Activated CD8-positive, alpha-beta T cell treated with anti-CD3 and anti-CD28 coated beads, Interleukin-2, amount 10 ng/mL, durations not matched to agents 7 days and 5 days (primary cell): ENCODE results near the gene KIAA1958. TPM values are rescaled to one million over a fixed set of nuclear protein-coding genes. Genes with fewer than 3 reads are reported as not detected.

Experiments
- ATAC-seq: fragments of 150-1000 bp; cut with Tn5 transposase; one replicate; pipeline ENCODE4 v1.10.0; 2021; ENCODE audit warnings: moderate library complexity
- CTCF ChIA-PET: fragments of 350-600 bp; sonication (Branson Sonifier 250); formaldehyde crosslinking; loops from one replicate; lab custom pipeline; 2021; ENCODE audit warnings: antibody characterized with exemption; lab: Charles Lee
- POLR2A ChIA-PET: fragments of 350-600 bp; sonication (Branson Sonifier 250); formaldehyde crosslinking; loops from one replicate; lab custom pipeline; 2021; ENCODE audit warnings: antibody characterized with exemption; lab: Charles Lee
- DNase-seq: peaks from one replicate; pipeline ENCODE4 v3.0.0-alpha.2; 2020
- H3K27ac Mint-ChIP-seq: one replicate; pipeline ENCODE4 v1.8.0; 2021; ENCODE audit warnings: mild to moderate bottlenecking, mixed read lengths
- H3K27me3 Mint-ChIP-seq: one replicate; pipeline ENCODE4 v1.8.0; 2021; ENCODE audit warnings: low read depth, mixed read lengths
- H3K36me3 Mint-ChIP-seq: one replicate; pipeline ENCODE4 v1.8.0; 2021; ENCODE audit warnings: low read depth, mixed read lengths
- H3K4me1 Mint-ChIP-seq: one replicate; pipeline ENCODE4 v1.8.0; 2021; ENCODE audit warnings: low read depth, mixed read lengths
- H3K4me3 Mint-ChIP-seq: one replicate; pipeline ENCODE4 v1.8.0; 2021; ENCODE audit warnings: mild to moderate bottlenecking, mixed read lengths
- H3K9me3 Mint-ChIP-seq: one replicate; pipeline ENCODE4 v1.8.0; 2022; ENCODE audit warnings: mixed read lengths; ENCODE audit not compliant: insufficient read depth
- total RNA-seq, 2 experiments: library from RNA; stranded (reverse); gene quantifications; one replicate each; pipeline ENCODE4 v1.2.3, GENCODE V29; 2021

KIAA1958 gene
- total RNA-seq, 2 experiments from 2014 or later, result 11.1 to 11.5 TPM

DNA sequence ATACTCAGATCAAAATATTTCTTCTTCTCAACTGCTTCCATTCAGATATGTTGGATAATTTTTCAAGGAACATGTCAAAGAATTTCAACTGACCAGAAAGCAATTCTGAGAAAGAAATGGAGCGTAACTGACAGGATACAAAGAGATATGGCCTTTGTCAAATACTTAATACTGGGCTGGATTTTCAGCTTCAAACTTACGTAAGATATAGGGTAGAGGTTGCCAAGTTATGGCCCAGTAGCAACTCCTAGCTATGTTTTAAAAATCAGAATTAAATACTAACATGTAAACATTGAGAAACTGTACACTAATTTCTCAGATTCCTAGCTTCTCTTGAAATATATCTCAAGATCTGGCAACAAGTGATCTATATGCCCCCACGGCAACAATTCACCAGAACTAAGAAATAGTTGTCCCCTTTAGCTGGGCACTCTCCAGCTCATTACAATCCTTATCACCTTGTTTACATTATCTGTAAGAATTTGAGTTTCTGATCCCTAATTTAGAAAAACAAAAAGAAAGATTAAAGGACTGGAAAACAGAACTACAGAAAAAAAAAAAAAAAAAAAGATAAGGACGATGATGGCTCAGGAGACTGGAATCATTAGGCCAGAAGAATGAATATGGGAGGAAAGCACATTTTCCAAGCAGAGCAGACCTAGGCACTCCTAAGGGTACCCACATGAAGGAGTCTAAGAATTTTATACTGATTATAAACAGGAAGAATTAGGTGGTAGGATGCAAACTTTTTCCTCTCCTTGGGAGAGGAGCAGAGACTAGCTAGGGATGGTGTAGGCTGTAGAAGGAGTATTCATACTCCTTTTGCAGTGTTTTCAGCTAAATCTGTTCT lies 208.3 kb downstream of the KIAA1958 start:
- H3K27me3 Mint-ChIP-seq, result no peaks in the 10 kb centered on the region
- H3K9me3 Mint-ChIP-seq, result no peaks in the 10 kb centered on the region
- ChIA-PET CTCF (interaction anchor here (1.6 kb wide), 1 partner anchor 98 kb away, joined by 5 read pairs; no protein-coding TSS in a partner anchor), POLR2A (no interaction called here)
- H3K36me3 Mint-ChIP-seq, result peaks cover 49% of the 10 kb centered on the region
- no peak for DNase-seq
- no peak overlapping the region for H3K27ac Mint-ChIP-seq
- H3K4me3 Mint-ChIP-seq, result no peak overlapping the region
- ATAC-seq, result no peak
- H3K4me1 Mint-ChIP-seq, result peaks cover 26% of the 10 kb centered on the region

DNA sequence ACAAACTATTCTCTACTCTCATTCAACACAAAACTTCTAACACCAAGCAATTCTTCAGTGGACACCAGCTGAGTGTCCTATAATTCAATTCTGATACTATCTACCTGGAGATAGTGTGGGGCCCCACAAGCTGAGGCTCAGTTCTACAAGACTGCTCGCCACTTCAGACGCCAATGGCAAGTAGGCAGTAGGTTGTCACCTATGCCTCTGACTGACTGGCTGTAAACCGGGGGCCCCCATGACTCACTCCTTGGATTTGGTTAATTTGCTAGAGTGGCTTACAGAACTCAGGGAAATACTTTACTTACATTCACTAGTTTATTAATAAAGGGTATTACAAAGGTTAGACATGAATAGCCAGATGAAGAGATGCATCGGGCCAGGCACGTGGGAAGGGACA lies 209.8 kb downstream of the KIAA1958 start:
- no peaks in the 10 kb centered on the region for H3K27me3 Mint-ChIP-seq
- ATAC-seq, result no peak
- peak overlapping the region; percentile 12 for H3K27ac Mint-ChIP-seq
- H3K4me3 Mint-ChIP-seq, result no peak overlapping the region
- DNase-seq, result no peak
- H3K9me3 Mint-ChIP-seq, result no peaks in the 10 kb centered on the region
- H3K36me3 Mint-ChIP-seq, result peaks cover 48% of the 10 kb centered on the region
- CTCF ChIA-PET, result interaction anchor here (1.4 kb wide), 1 partner anchor 21 kb away, joined by 3 read pairs; the partner anchor contains the start of gene INIP
- POLR2A ChIA-PET, result no interaction called here
- peaks cover 25% of the 10 kb centered on the region for H3K4me1 Mint-ChIP-seq

GRCh38 chr9:112699230-112699629 lies 212.6 kb downstream of the KIAA1958 start:
- Mint-ChIP-seq H3K27me3 (no peaks in the 10 kb centered on the region), H3K36me3 (peaks cover 32% of the 10 kb centered on the region), H3K27ac (no peak overlapping the region), H3K9me3 (no peaks in the 10 kb centered on the region), H3K4me1 (peaks cover 25% of the 10 kb centered on the region), H3K4me3 (no peak overlapping the region)
- ATAC-seq (peak; percentile 77), DNase-seq (peak; percentile 60)
- CTCF ChIA-PET, result no interaction called here
- POLR2A ChIA-PET, result no interaction called here

- ATAC-seq (peak; percentile 66), DNase-seq (no peak)
- Mint-ChIP-seq H3K27ac (no peak overlapping the region), H3K4me1 (peaks cover 25% of the 10 kb centered on the region), H3K27me3 (no peaks in the 10 kb centered on the region), H3K4me3 (no peak overlapping the region), H3K36me3 (peaks cover 32% of the 10 kb centered on the region), H3K9me3 (no peaks in the 10 kb centered on the region)
- ChIA-PET CTCF (no interaction called here), POLR2A (interaction anchor here (0.6 kb wide), 1 partner anchor 17 kb away, joined by 3 read pairs; no protein-coding TSS in a partner anchor)
Measured at GRCh38 chr9:112700085-112700484, 213.5 kb downstream of the KIAA1958 start.

DNA sequence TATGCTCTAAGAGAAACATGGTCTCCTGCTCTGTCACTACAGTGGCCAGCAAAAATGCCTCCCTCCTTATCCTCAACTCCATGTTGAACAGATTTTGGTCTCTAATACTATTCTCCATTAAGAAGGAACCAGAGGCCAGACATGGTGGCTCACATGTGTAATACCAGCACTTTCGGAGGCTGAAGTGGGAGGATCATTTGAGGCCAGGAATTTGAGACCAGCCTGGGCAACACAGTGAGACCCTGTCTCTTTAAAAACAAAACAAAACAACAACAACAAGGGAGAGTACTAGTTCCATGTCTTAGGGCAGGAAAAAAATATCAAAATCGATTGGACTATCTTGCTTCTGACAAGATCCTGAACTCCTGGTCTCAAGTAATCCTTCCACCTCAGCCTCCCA lies 216.7 kb downstream of the KIAA1958 start:
- no peak for DNase-seq
- Mint-ChIP-seq H3K27ac (no peak overlapping the region), H3K36me3 (peaks cover 21% of the 10 kb centered on the region), H3K4me3 (no peak overlapping the region), H3K9me3 (no peaks in the 10 kb centered on the region), H3K4me1 (peaks cover 25% of the 10 kb centered on the region), H3K27me3 (no peaks in the 10 kb centered on the region)
- ChIA-PET CTCF (no interaction called here), POLR2A (no interaction called here)
- ATAC-seq, result no peak

DNA sequence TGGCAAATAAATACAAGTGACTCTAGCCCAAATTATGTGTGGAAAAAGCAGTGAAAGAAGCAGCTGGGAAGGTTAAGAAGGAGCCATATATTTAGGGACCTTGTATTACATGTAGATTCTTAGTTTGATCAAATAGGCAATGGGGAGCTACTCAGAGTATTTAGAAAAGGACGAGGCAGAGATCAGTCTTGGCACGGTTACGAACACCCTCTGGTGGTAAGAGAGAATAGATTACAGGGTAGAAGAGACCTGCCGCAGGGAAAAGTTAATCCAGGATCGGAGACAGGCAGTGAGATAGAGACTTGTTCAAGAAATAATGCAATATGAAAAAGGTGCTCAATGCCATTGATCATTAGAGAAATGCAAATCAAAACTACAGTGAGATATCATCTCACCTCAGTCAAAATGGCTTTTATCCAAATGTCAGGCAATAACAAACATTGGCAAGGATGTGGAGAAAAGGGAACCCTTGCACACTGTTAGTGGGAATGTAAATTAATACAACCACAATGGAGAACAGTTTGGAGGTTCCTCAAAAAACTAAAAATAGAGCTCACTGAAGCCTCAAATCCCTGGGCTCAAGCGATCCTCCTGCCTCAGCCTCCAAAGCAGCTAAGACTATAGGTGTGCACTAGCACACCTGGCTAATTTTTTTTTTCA lies 219.3 kb downstream of the KIAA1958 start:
- Mint-ChIP-seq H3K4me1 (peaks cover 8% of the 10 kb centered on the region), H3K36me3 (peaks cover 14% of the 10 kb centered on the region), H3K4me3 (no peak overlapping the region), H3K27ac (no peak overlapping the region), H3K9me3 (no peaks in the 10 kb centered on the region), H3K27me3 (no peaks in the 10 kb centered on the region)
- ChIA-PET CTCF (interaction anchor here (0.6 to 1.4 kb wide), 3 partner anchors 12 to 516 kb away, joined by 3 read pairs; partner anchors contain the start of gene INIP), POLR2A (no interaction called here)
- no peak for DNase-seq
- no peak for ATAC-seq

- Mint-ChIP-seq H3K9me3 (no peaks in the 10 kb centered on the region), H3K36me3 (peaks cover 24% of the 10 kb centered on the region), H3K27me3 (no peaks in the 10 kb centered on the region), H3K4me1 (peaks cover 20% of the 10 kb centered on the region), H3K27ac (no peak overlapping the region), H3K4me3 (no peak overlapping the region)
- POLR2A ChIA-PET, result no interaction called here
- ATAC-seq (no peak), DNase-seq (no peak)
- CTCF ChIA-PET, result interaction anchor here (0.9 to 1.8 kb wide), 2 partner anchors 82 to 331 kb away, joined by 5 to 6 read pairs; partner anchors contain the start of gene HSDL2
Measured at GRCh38 chr9:112711050-112711689, 224.5 kb downstream of the KIAA1958 start.

- no peaks in the 10 kb centered on the region for H3K27me3 Mint-ChIP-seq
- H3K9me3 Mint-ChIP-seq, result no peaks in the 10 kb centered on the region
- H3K27ac Mint-ChIP-seq, result no peak overlapping the region
- ChIA-PET CTCF (interaction anchor here (1.8 kb wide), 1 partner anchor 80 kb away, joined by 6 read pairs; no protein-coding TSS in a partner anchor), POLR2A (no interaction called here)
- no peak for DNase-seq
- peaks cover 30% of the 10 kb centered on the region for H3K4me1 Mint-ChIP-seq
- no peak overlapping the region for H3K4me3 Mint-ChIP-seq
- peaks cover 25% of the 10 kb centered on the region for H3K36me3 Mint-ChIP-seq
- no peak for ATAC-seq
Measured at GRCh38 chr9:112712678-112713077, 226.1 kb downstream of the KIAA1958 start.

DNA sequence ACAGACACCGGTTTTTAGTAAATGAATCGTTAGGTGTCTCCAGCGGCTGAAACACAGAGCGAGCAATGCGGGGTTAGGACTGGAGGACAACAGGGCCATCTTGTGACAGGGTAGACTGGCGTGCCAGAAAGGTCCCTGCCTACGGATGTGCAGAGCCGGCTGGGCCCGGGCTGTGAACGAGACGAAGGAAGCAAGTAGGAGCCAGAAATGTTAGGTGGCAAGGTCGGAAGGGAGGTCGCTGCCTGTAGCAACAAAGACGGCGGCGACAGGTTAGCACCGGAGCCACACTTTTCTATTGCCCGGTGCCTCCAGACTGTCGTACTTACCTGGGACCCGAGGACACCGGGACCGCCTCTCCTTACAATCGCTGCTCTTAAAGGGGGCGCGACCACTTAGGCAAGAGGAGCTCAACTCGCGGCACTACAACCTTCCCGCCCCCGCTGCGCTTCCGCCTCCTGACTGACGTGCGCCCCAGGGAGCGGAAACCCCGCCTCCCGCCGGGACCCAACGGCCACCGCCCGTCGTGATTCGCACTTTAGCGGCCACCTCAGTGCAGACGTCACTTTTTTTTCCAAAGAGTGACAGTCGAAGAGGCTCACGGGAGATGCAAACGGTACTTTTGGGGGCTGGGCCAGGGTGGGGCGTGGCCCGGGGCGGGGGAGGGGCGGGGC lies 231.2 kb downstream of the KIAA1958 start, which contains the start of gene INIP:
INIP (minus strand) TSS at position 457 of the 671 bp plus-strand sequence. CDS start 1,632 bp downstream, outside the sequence.
- ATAC-seq (peak; percentile 95), DNase-seq (peak; percentile 99)
- H3K36me3 Mint-ChIP-seq, result peaks cover 12% of the 10 kb centered on the region
- peak within 1 kb of the TSS; percentile 92 for H3K4me3 Mint-ChIP-seq
- ChIA-PET CTCF (interaction anchor here (0.6 to 5.3 kb wide), 25 partner anchors 9 to 1498 kb away, joined by 3 to 39 read pairs (median 3); partner anchors contain the start of genes HSDL2, KIAA1958 and SNX30), POLR2A (interaction anchor here (0.6 to 2.6 kb wide), 14 partner anchors 10 to 632 kb away, joined by 3 to 15 read pairs (median 4); partner anchors contain the start of genes BSPRY, HSDL2, KIAA1958 and SNX30)
- H3K9me3 Mint-ChIP-seq, result no peaks in the 10 kb centered on the region
- H3K27ac Mint-ChIP-seq, result peak within 1 kb of the TSS; percentile 98
- H3K27me3 Mint-ChIP-seq, result no peaks in the 10 kb centered on the region
- peaks cover 28% of the 10 kb centered on the region for H3K4me1 Mint-ChIP-seq
